Loucy (cell line): ENCODE data around the gene MMEL1.

Source experiments
- H2AFZ ChIP-seq: fragments of 200-600 bp; sonication (generic); 2 replicates; pipeline ENCODE4 v1.6.0; 2016; ENCODE audit warnings: antibody characterized with exemption, mild to moderate bottlenecking, low read length, moderate library complexity
- H3F3A ChIP-seq: fragments of 200-600 bp; 2 replicates; pipeline ENCODE4 v1.6.0; 2016; ENCODE audit warnings: antibody characterized with exemption, low read depth, mild to moderate bottlenecking
- H3K27me3 ChIP-seq: fragments of 200-600 bp; sonication (generic); 2 replicates; pipeline ENCODE4 v1.6.1; 2014; ENCODE audit warnings: low read length, mild to moderate bottlenecking; ENCODE audit not compliant: insufficient read depth, poor library complexity, severe bottlenecking
- H3K36me3 ChIP-seq: fragments of 200-600 bp; sonication (generic); 2 replicates; pipeline ENCODE4 v1.6.1; 2016; ENCODE audit warnings: low read length; ENCODE audit not compliant: insufficient read depth
- H3K4me1 ChIP-seq: fragments of 200-600 bp; sonication (generic); 2 replicates; pipeline ENCODE4 v1.5.1; 2014; ENCODE audit warnings: low read length, mild to moderate bottlenecking; ENCODE audit not compliant: insufficient read depth, poor library complexity, severe bottlenecking
- H3K4me2 ChIP-seq: fragments of 200-600 bp; sonication (generic); 2 replicates; pipeline ENCODE4 v1.6.0; 2014; ENCODE audit warnings: antibody characterized with exemption, low read length, low read depth, mild to moderate bottlenecking; ENCODE audit not compliant: poor library complexity, severe bottlenecking
- H3K4me3 ChIP-seq: fragments of 200-600 bp; sonication (generic); 2 replicates; pipeline ENCODE4 v1.5.1; 2014; ENCODE audit warnings: low read length, mild to moderate bottlenecking, mixed read lengths; ENCODE audit not compliant: poor library complexity, severe bottlenecking
- H3K79me2 ChIP-seq: fragments of 200-600 bp; sonication (generic); 2 replicates; pipeline ENCODE4 v1.6.1; 2014; ENCODE audit warnings: low read length; ENCODE audit not compliant: insufficient read depth
- H3K9ac ChIP-seq: fragments of 200-600 bp; sonication (generic); 2 replicates; pipeline ENCODE4 v1.6.0; 2014; ENCODE audit warnings: mild to moderate bottlenecking, low read depth, low read length, moderate library complexity; ENCODE audit not compliant: poor library complexity, severe bottlenecking
- H3K9me2 ChIP-seq: fragments of 200-600 bp; sonication (generic); replicated peaks from 2 replicates; pipeline ENCODE4 v1.6.1; 2016; ENCODE audit warnings: low read depth, low read length, mixed read lengths
- H3K9me3 ChIP-seq: fragments of 200-600 bp; sonication (generic); 2 replicates; pipeline ENCODE4 v1.6.1; 2014; ENCODE audit warnings: mild to moderate bottlenecking, antibody characterized with exemption, low read length, low read depth; ENCODE audit not compliant: insufficient read depth
- H4K20me1 ChIP-seq: fragments of 200-600 bp; sonication (generic); 2 replicates; pipeline ENCODE4 v1.6.0; 2014; ENCODE audit warnings: antibody characterized with exemption, low read length, mild to moderate bottlenecking; ENCODE audit not compliant: insufficient read depth, poor library complexity, severe bottlenecking
- EZH2phosphoT487 ChIP-seq: fragments of 200-600 bp; IDR thresholded peaks from 2 replicates; pipeline ENCODE4 v1.6.1; 2018; ENCODE audit warnings: antibody characterized with exemption, mild to moderate bottlenecking, moderate library complexity, borderline replicate concordance
- TF ChIP-seq, protein P1 (sequence below): fragments of 200-600 bp; sonication (generic); conservative IDR thresholded peaks from 2 replicates; pipeline ENCODE4 v1.5.1; 2014; ENCODE audit warnings: mild to moderate bottlenecking, antibody characterized with exemption, low read length

The MMEL1 gene

DNA sequence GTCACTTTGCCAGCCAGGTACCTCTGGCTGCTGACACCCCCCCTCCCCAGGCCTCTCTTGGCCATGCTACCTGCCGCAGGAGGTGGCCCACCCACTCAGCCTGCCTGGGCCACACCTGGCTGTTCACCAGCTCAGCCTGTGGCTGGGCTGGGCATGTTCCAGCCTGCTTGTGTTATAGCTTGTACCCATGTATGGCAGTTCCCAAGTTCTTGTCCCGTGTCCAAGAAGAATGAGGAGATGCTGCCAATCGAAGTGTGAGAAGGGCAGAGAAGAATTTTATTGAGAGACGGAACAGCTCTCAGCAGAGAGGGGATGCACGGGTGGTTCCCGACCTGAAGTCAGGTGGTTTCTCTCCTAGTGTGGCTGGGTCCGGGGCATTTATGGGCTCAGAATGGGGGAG lies 3.9 kb upstream of the MMEL1 start:
- no peak overlapping the region for H3K4me2 ChIP-seq
- no peaks in the 10 kb centered on the region for H3K36me3 ChIP-seq
- H3K9me2 ChIP-seq, result no peaks in the 10 kb centered on the region
- no peak for TF ChIP-seq EZH2phosphoT487
- TF ChIP-seq, protein P1, sequence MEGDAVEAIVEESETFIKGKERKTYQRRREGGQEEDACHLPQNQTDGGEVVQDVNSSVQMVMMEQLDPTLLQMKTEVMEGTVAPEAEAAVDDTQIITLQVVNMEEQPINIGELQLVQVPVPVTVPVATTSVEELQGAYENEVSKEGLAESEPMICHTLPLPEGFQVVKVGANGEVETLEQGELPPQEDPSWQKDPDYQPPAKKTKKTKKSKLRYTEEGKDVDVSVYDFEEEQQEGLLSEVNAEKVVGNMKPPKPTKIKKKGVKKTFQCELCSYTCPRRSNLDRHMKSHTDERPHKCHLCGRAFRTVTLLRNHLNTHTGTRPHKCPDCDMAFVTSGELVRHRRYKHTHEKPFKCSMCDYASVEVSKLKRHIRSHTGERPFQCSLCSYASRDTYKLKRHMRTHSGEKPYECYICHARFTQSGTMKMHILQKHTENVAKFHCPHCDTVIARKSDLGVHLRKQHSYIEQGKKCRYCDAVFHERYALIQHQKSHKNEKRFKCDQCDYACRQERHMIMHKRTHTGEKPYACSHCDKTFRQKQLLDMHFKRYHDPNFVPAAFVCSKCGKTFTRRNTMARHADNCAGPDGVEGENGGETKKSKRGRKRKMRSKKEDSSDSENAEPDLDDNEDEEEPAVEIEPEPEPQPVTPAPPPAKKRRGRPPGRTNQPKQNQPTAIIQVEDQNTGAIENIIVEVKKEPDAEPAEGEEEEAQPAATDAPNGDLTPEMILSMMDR, result no peak
- H3K9ac ChIP-seq, result no peak overlapping the region
- no peaks in the 10 kb centered on the region for H3K27me3 ChIP-seq
- no peak overlapping the region for H2AFZ ChIP-seq
- H4K20me1 ChIP-seq, result peaks cover 3% of the 10 kb centered on the region
- no peaks in the 10 kb centered on the region for H3F3A ChIP-seq
- H3K79me2 ChIP-seq, result peaks cover under 1% of the 10 kb centered on the region; the same call in 1 of the 2 replicates
- H3K4me1 ChIP-seq, result peaks cover 2% of the 10 kb centered on the region
- H3K9me3 ChIP-seq, result peaks cover 9% of the 10 kb centered on the region
- no peak overlapping the region for H3K4me3 ChIP-seq

GRCh38 chr1:2635361-2636010 lies 2.7 kb upstream of the MMEL1 start:
- Histone ChIP-seq H3K9me2 (no peaks in the 10 kb centered on the region), H3K4me2 (no peak overlapping the region), H4K20me1 (no peaks in the 10 kb centered on the region), H3K4me1 (no peaks in the 10 kb centered on the region), H2AFZ (no peak overlapping the region), H3K36me3 (no peaks in the 10 kb centered on the region), H3K9me3 (peaks cover 20% of the 10 kb centered on the region), H3K4me3 (no peak overlapping the region), H3F3A (no peaks in the 10 kb centered on the region), H3K79me2 (no peaks in the 10 kb centered on the region), H3K27me3 (no peaks in the 10 kb centered on the region), H3K9ac (no peak overlapping the region)
- no peak for TF ChIP-seq EZH2phosphoT487
- TF ChIP-seq, protein P1, result no peak

- Histone ChIP-seq H3K4me3 (no peak overlapping the region), H3K36me3 (no peaks in the 10 kb centered on the region), H3K4me1 (no peaks in the 10 kb centered on the region), H3K79me2 (no peaks in the 10 kb centered on the region), H3K9me2 (no peaks in the 10 kb centered on the region), H3F3A (no peaks in the 10 kb centered on the region), H3K9ac (no peak overlapping the region), H4K20me1 (no peaks in the 10 kb centered on the region), H2AFZ (no peak overlapping the region), H3K9me3 (peaks cover 26% of the 10 kb centered on the region), H3K27me3 (no peaks in the 10 kb centered on the region), H3K4me2 (no peak overlapping the region)
- TF ChIP-seq, protein P1, result no peak
- TF ChIP-seq EZH2phosphoT487, result no peak
These were observed 1.2 kb upstream of the MMEL1 start for GRCh38 chr1:2633936-2634491.
